ENCODE results near the gene PHYHD1. TPM values are rescaled to one million over a fixed set of nuclear protein-coding genes. Genes with fewer than 3 reads are reported as not detected.

Gene PHYHD1
- total and polyA plus RNA-seq, 4 donors = 16.7 to 68.9 (median 26.8) TPM

DNA sequence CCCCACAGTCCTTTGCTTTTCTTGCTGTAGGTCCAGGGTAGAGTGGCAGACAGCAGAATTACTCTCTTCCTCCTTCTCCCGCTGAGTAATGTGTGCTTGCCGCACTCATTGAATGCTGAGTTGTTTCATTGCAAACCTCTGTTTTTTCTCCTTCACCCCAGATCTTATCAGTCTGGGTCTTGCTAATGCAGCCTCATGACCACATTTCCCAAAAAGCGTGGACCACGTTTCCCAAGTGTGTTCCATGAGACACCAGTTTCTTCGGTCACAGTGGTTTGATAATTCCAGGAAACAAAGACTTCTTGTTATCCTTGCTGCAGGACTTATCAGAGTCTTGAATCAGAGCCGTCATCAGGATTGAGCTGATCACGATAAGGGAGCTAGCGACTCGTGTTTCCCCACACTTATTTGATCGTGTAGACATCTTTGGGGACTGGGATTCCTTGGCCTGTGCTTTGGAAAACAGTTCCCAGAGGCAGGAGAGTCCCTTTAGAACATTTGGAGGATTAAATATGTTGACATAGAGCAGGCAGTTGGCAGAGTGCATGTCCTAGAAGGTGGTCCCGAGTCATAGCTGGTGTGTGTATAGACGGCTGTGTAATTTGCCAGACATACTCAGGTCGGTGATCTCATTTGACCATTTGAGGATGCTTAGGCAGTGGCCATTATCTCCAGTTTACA lies 34.4 kb upstream of the PHYHD1 start:
- 35 to 39% methylated on average over 13 of the region's 13 CpGs for WGBS, 2 donors
- Histone ChIP-seq H3K27ac (ENCODE audit: low read depth in 1 of 2, low read length in 2 of 2) (peak overlapping the region in 1 of 2 donors; percentile 22), H3K27me3 (ENCODE audit: control insufficient read depth in 1 of 2, insufficient read depth in 2 of 2, low read length in 1 of 2) (no peaks in the 10 kb centered on the region), H3K36me3 (ENCODE audit: control insufficient read depth in 1 of 2, insufficient read depth in 2 of 2, low read length in 1 of 2) (peaks cover 0 to 4% of the 10 kb centered on the region in 2 donors), H3K4me3 (ENCODE audit: low read length in 2 of 2) (no peak overlapping the region), H3K4me1 (ENCODE audit: control insufficient read depth in 1 of 2, insufficient read depth in 2 of 2, low read length in 2 of 2) (no peaks in the 10 kb centered on the region), H3K9me3 (ENCODE audit: control insufficient read depth, low read length) (no peaks in the 10 kb centered on the region)
- no peak for DNase-seq
- intact Hi-C loops (cut with DNase I) = no loop called here
- no peak for ATAC-seq (ENCODE audit: low FRiP score)

DNA sequence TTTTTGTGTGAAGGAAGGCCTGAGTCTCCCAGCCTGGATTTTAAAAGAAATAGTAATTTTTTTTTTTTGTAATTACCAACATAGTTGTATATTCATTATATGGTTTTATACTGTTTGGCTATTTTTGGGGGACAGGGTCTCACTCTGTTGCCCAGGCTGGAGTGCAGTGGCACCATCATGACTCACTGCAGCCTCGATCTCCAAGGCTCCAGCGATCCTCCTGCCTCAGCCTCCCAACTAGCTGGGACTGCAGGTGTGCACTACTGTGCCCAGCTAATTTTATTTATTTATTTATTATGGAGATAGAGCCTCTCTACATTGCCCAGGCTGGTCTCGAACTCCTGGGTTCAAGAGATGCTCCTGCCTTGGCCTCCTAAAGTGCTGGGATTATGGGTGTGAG lies 33.7 kb upstream of the PHYHD1 start:
- ATAC-seq (ENCODE audit: low FRiP score) = no peak
- DNase-seq = no peak
- no peak overlapping the region for H3K27ac ChIP-seq (ENCODE audit: low read depth in 1 of 2, low read length in 2 of 2)
- 97 to 98% methylated on average over 3 of the region's 3 CpGs for WGBS, 2 donors
- intact Hi-C loops (cut with DNase I) = no loop called here
- no peaks in the 10 kb centered on the region for H3K4me1 ChIP-seq (ENCODE audit: control insufficient read depth in 1 of 2, insufficient read depth in 2 of 2, low read length in 2 of 2)
- H3K9me3 ChIP-seq (ENCODE audit: control insufficient read depth, low read length) = no peaks in the 10 kb centered on the region
- H3K4me3 ChIP-seq (ENCODE audit: low read length in 2 of 2) = no peak overlapping the region
- peaks cover 0 to 4% of the 10 kb centered on the region in 2 donors for H3K36me3 ChIP-seq (ENCODE audit: control insufficient read depth in 1 of 2, insufficient read depth in 2 of 2, low read length in 1 of 2)
- no peaks in the 10 kb centered on the region for H3K27me3 ChIP-seq (ENCODE audit: control insufficient read depth in 1 of 2, insufficient read depth in 2 of 2, low read length in 1 of 2)

DNA sequence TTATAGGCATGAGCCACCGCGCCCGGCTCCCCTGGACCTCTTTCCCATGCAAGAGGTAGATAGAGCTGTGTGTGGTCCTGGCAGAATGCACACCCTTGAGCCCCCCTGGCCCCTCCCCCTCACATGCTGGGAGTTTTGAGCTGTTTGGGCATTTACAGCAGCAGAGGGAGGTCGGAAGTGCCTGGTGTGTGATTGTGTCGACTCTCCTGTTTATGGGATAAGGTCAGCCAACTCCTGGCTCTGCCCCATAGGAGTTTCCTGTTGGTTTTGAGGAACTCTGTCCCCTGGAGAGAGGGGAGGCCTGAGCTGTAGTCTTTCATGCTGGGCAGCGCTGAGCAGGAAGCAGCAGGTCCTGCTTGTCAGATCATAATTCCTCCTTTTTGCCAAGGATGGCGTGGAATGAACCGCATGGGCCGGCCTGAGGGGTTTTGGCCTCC lies 32.9 kb upstream of the PHYHD1 start:
- peaks cover 0 to 4% of the 10 kb centered on the region in 2 donors for H3K36me3 ChIP-seq (ENCODE audit: control insufficient read depth in 1 of 2, insufficient read depth in 2 of 2, low read length in 1 of 2)
- peak overlapping the region in 1 of 2 donors; percentile 13 for H3K27ac ChIP-seq (ENCODE audit: low read depth in 1 of 2, low read length in 2 of 2)
- no peak for DNase-seq
- intact Hi-C loops (cut with DNase I) = no loop called here
- no peaks in the 10 kb centered on the region for H3K4me1 ChIP-seq (ENCODE audit: control insufficient read depth in 1 of 2, insufficient read depth in 2 of 2, low read length in 2 of 2)
- no peak overlapping the region for H3K4me3 ChIP-seq (ENCODE audit: low read length in 2 of 2)
- WGBS, 2 donors = 16 to 20% methylated on average over 9 of the region's 9 CpGs
- H3K27me3 ChIP-seq (ENCODE audit: control insufficient read depth in 1 of 2, insufficient read depth in 2 of 2, low read length in 1 of 2) = no peaks in the 10 kb centered on the region
- no peak for ATAC-seq (ENCODE audit: low FRiP score)
- H3K9me3 ChIP-seq (ENCODE audit: control insufficient read depth, low read length) = no peaks in the 10 kb centered on the region

DNA sequence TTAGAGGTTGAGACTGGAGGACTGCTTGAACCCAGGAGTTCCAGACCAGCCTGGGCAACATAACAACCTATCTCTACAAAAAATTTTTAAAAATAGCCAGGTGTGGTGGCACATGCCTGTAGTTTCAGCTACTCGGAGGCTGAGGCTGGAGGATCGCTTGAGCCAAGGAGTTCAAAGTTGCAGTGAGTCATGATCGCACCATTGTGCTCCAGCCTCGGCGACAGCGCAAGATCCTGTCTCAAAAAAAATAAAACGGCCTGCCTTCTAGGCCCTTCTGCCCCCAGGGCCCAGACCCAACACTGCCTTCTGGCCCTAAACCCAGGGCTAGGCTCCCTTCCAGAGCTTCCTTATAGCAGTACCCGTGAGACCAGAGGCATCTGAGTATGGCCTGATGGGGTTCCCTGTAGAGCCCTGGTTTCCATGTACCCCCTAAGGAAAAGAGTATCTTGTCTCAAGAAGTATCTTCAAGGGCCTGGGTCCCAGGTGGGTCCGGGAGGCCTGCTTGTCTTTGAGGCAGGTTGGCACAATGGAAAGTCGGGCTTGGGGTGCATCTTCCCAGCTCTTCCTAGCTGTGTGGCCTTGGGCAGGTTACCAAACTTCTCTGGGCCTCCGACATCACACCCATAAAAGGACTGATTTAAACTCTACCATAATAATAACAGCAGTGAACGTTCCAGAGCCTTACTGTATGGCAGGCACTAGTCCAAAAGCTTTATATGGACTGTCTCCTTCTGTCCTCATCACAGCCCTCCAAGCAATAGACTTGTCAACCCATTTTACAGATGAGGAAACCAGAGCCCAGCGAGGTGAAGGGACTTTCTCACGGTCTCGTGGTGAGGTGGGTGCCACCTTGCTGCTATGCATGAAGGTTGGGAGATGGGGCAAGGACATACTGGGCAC lies 29.2 kb upstream of the PHYHD1 start:
- intact Hi-C loops (cut with DNase I) = no loop called here
- Histone ChIP-seq H3K4me3 (ENCODE audit: low read length in 2 of 2) (no peak overlapping the region), H3K36me3 (ENCODE audit: control insufficient read depth in 1 of 2, insufficient read depth in 2 of 2, low read length in 1 of 2) (peaks cover 0 to 4% of the 10 kb centered on the region in 2 donors), H3K27me3 (ENCODE audit: control insufficient read depth in 1 of 2, insufficient read depth in 2 of 2, low read length in 1 of 2) (no peaks in the 10 kb centered on the region), H3K9me3 (ENCODE audit: control insufficient read depth, low read length) (no peaks in the 10 kb centered on the region), H3K27ac (ENCODE audit: low read depth in 1 of 2, low read length in 2 of 2) (peak overlapping the region in 1 of 2 donors; percentile 81), H3K4me1 (ENCODE audit: control insufficient read depth in 1 of 2, insufficient read depth in 2 of 2, low read length in 2 of 2) (no peaks in the 10 kb centered on the region)
- peak; percentile 1 for ATAC-seq (ENCODE audit: low FRiP score)
- WGBS, 2 donors = 41 to 43% methylated on average over 15 of the region's 15 CpGs
- no peak for DNase-seq

DNA sequence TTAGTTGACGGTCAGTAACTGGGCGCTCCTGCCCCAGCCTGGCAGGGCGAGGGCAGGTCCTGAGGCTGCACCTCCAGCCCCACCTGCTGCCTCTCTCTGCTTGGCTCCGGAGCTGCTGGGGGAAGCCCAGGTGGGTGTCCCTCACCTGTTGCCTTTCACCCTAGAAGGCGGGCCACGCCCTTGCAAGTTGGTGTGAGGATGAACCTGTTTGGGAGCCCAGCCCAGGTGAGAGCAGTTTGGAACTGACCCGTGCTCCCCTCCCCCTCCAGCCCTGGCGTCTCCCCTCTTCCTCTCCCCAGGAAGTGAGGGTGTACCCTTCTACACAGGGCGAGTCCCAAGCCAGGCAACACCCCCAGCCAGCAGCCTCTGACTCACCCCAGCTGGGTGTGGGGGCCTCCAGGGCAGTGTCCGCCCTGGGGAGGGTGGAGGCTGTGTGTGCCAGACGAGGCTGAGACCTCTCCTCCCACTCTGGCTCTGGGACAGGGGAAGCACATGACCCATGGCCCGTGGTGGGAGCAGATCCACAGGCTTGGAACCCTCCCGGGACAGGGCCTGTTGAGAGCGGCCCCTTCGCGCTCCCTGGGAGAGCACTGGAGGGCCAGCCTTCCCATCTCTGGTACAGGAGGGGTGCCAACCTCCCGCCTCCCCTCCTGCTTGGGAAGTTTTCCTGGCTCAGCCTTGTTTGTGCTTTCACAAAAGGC lies 28.4 kb upstream of the PHYHD1 start:
- H3K27me3 ChIP-seq (ENCODE audit: control insufficient read depth in 1 of 2, insufficient read depth in 2 of 2, low read length in 1 of 2) = no peaks in the 10 kb centered on the region
- peak overlapping the region; percentile 49 to 81 for H3K27ac ChIP-seq (ENCODE audit: low read depth in 1 of 2, low read length in 2 of 2)
- H3K36me3 ChIP-seq (ENCODE audit: control insufficient read depth in 1 of 2, insufficient read depth in 2 of 2, low read length in 1 of 2) = peaks cover 0 to 4% of the 10 kb centered on the region in 2 donors
- H3K4me3 ChIP-seq (ENCODE audit: low read length in 2 of 2) = no peak overlapping the region
- DNase-seq (peak; percentile 95 to 97), ATAC-seq (ENCODE audit: low FRiP score) (peak; percentile 95)
- intact Hi-C loops (cut with DNase I) = no loop called here
- 26 to 28% methylated on average over 17 of the region's 17 CpGs for WGBS, 2 donors
- no peaks in the 10 kb centered on the region for H3K4me1 ChIP-seq (ENCODE audit: control insufficient read depth in 1 of 2, insufficient read depth in 2 of 2, low read length in 2 of 2)
- no peaks in the 10 kb centered on the region for H3K9me3 ChIP-seq (ENCODE audit: control insufficient read depth, low read length)

DNA sequence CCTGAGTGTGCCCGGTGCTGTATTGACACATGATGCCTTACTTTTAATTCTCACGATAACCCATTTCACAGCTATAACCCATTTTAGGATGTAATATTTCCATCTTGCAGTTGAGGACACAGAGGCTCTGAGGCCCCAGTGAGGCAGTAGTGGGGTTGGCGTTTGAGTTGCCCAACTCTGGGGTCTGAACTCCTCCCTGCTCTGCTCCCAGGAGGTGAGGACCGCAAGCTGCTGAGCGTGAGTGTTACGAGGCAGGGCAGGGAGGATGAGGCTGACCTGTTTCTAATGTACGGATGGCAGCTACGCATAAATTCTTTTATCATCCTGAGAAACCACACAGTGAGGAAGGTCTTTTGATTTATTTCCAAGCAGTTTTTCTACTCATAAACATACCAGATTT lies 27.4 kb upstream of the PHYHD1 start:
- H3K4me3 ChIP-seq (ENCODE audit: low read length in 2 of 2) = no peak overlapping the region
- ATAC-seq (ENCODE audit: low FRiP score) = no peak
- H3K27ac ChIP-seq (ENCODE audit: low read depth in 1 of 2, low read length in 2 of 2) = peak overlapping the region; percentile 39 to 49
- intact Hi-C loops (cut with DNase I) = no loop called here
- WGBS, 2 donors = 67 to 75% methylated on average over 8 of the region's 8 CpGs
- no peak for DNase-seq
- no peaks in the 10 kb centered on the region for H3K4me1 ChIP-seq (ENCODE audit: control insufficient read depth in 1 of 2, insufficient read depth in 2 of 2, low read length in 2 of 2)
- no peaks in the 10 kb centered on the region for H3K9me3 ChIP-seq (ENCODE audit: control insufficient read depth, low read length)
- H3K27me3 ChIP-seq (ENCODE audit: control insufficient read depth in 1 of 2, insufficient read depth in 2 of 2, low read length in 1 of 2) = no peaks in the 10 kb centered on the region
- peaks cover 0 to 4% of the 10 kb centered on the region in 2 donors for H3K36me3 ChIP-seq (ENCODE audit: control insufficient read depth in 1 of 2, insufficient read depth in 2 of 2, low read length in 1 of 2)

DNA sequence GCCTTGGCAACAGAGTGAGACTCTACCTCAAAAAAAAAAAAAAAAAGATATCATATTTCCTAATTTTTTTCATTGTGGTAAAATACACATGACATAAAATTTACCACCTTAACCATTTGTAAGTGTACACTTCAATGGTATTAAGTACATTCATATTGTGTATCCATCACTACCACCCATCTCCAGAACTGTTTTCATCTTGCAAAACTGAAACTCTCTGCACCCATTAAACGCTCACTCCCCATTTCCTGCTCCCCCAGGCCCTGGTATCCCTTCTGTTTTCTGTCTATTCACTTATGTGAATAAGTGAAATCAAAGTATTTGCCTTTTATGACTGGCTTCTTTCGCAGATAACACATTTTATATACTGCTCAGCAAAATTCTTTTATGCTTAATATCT lies 26.0 kb upstream of the PHYHD1 start:
- no peak for DNase-seq
- Histone ChIP-seq H3K4me1 (ENCODE audit: control insufficient read depth in 1 of 2, insufficient read depth in 2 of 2, low read length in 2 of 2) (no peaks in the 10 kb centered on the region), H3K4me3 (ENCODE audit: low read length in 2 of 2) (no peak overlapping the region), H3K9me3 (ENCODE audit: control insufficient read depth, low read length) (no peaks in the 10 kb centered on the region), H3K27ac (ENCODE audit: low read depth in 1 of 2, low read length in 2 of 2) (no peak overlapping the region), H3K27me3 (ENCODE audit: control insufficient read depth in 1 of 2, insufficient read depth in 2 of 2, low read length in 1 of 2) (no peaks in the 10 kb centered on the region), H3K36me3 (ENCODE audit: control insufficient read depth in 1 of 2, insufficient read depth in 2 of 2, low read length in 1 of 2) (peaks cover 4% of the 10 kb centered on the region in 2 donors)
- 83 to 88% methylated on average over 2 of the region's 2 CpGs for WGBS, 2 donors
- no peak for ATAC-seq (ENCODE audit: low FRiP score)
- intact Hi-C loops (cut with DNase I) = no loop called here

DNA sequence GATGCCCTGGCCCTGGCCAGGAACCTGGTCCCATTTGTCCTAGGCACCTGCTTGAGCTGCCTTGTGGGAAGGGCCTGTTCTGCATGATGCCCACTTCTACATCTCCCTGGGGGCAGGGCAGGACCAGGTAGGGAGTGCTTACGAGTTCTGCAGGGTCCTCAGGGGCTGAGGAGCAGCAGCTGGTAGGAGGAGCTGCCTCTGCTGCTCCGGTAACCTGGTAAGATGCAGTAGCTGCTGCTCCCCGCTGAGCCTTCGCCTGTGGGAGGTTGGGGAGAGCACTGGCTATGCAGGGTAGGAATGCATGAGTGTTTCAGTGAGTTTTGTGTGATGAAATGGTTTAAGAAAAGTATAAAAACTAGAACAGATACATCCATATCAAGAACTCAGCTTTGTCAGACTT lies 25.2 kb upstream of the PHYHD1 start:
- 48 to 50% methylated on average over 4 of the region's 4 CpGs for WGBS, 2 donors
- DNase-seq = no peak
- intact Hi-C loops (cut with DNase I) = no loop called here
- no peak for ATAC-seq (ENCODE audit: low FRiP score)
- no peak overlapping the region for H3K4me3 ChIP-seq (ENCODE audit: low read length in 2 of 2)
- H3K27ac ChIP-seq (ENCODE audit: low read depth in 1 of 2, low read length in 2 of 2) = no peak overlapping the region
- no peaks in the 10 kb centered on the region for H3K4me1 ChIP-seq (ENCODE audit: control insufficient read depth in 1 of 2, insufficient read depth in 2 of 2, low read length in 2 of 2)
- no peaks in the 10 kb centered on the region for H3K9me3 ChIP-seq (ENCODE audit: control insufficient read depth, low read length)
- H3K27me3 ChIP-seq (ENCODE audit: control insufficient read depth in 1 of 2, insufficient read depth in 2 of 2, low read length in 1 of 2) = no peaks in the 10 kb centered on the region
- H3K36me3 ChIP-seq (ENCODE audit: control insufficient read depth in 1 of 2, insufficient read depth in 2 of 2, low read length in 1 of 2) = peaks cover 3 to 4% of the 10 kb centered on the region in 2 donors

All from aorta (tissue), 5 donors.